HepG2 (cell line): Measurements from ENCODE around the gene GPRC5D.

ENCODE experiments used
- GABPA ChIP-seq, 2 experiments: IDR thresholded peaks; 2 replicates each; pipeline ENCODE4 v1.6.1; 2011 to 2016; ENCODE audit warnings: low read depth in 2 of 2, low read length in 1 of 2, missing biosample characterization in 1 of 2, missing genetic modification characterization in 1 of 2
- MXD4 ChIP-seq: IDR thresholded peaks from 2 replicates; pipeline ENCODE4 v1.6.1; 2016; ENCODE audit warnings: mild to moderate bottlenecking, missing biosample characterization, missing genetic modification reagents
- POLR2A ChIP-seq, 2 experiments: IDR thresholded peaks; 2 replicates each; pipeline ENCODE4 v1.6.1; 2011; ENCODE audit warnings: low read depth in 2 of 2, low read length in 2 of 2, mild to moderate bottlenecking in 1 of 2, moderate library complexity in 1 of 2; ENCODE audit not compliant: insufficient read depth in 1 of 2
- SMC3 ChIP-seq: IDR thresholded peaks from 2 replicates; pipeline ENCODE4 v1.6.1; 2011; ENCODE audit warnings: low read length, improper control_type of control experiment
- ZFP37 ChIP-seq: sonication (generic); formaldehyde crosslinking; IDR thresholded peaks from 2 replicates; pipeline ENCODE4 v1.4.0; 2020; ENCODE audit warnings: missing genetic modification reagents, borderline replicate concordance
- TF ChIP-seq, protein P1 (sequence below): sonication (generic); formaldehyde crosslinking; IDR thresholded peaks from 2 replicates; pipeline ENCODE4 v1.5.0; 2020; ENCODE audit warnings: missing genetic modification reagents
- TF ChIP-seq, protein P2 (sequence below): IDR thresholded peaks from 2 replicates; pipeline ENCODE4 v1.6.1; 2016; ENCODE audit warnings: low read depth

DNA sequence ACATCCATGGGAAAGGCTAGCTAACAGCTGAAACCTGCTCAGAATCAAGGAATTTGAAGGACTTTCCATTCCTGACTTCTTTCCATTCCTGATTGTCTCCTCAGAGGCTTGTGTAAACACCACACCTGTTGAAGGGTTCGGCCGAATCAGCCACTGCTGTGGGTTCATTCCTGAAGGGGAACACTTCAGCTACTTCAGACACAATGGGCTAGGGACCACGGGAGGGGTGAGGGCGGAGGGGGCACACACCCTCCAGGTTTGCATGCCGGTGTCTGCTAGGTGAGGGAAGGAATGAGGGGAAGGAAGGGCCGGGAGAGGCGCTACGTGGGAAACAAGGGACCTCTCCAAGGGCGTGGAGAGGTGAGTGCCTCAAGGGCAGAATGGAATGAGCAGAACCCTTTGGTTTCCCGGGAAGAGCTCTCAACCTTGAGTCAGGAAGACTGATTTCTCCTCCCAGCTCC lies 59.3 kb downstream of the GPRC5D start:
- TF ChIP-seq SMC3 (no peak), GABPA (IDR thresholded peaks at IDR 0.05; ENCODE audit: low read depth, low read length) (no peak), GABPA (CRISPR knock-in tag; IDR thresholded peaks at IDR 0.05; ENCODE audit: low read depth) (no peak), ZFP37 (no peak), MXD4 (no peak), POLR2A (IDR thresholded peaks at IDR 0.05; ENCODE audit: insufficient read depth in 1 of 2, low read depth in 2 of 2, low read length in 2 of 2) (no peak)
- TF ChIP-seq, protein P1, sequence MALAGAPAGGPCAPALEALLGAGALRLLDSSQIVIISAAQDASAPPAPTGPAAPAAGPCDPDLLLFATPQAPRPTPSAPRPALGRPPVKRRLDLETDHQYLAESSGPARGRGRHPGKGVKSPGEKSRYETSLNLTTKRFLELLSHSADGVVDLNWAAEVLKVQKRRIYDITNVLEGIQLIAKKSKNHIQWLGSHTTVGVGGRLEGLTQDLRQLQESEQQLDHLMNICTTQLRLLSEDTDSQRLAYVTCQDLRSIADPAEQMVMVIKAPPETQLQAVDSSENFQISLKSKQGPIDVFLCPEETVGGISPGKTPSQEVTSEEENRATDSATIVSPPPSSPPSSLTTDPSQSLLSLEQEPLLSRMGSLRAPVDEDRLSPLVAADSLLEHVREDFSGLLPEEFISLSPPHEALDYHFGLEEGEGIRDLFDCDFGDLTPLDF (CRISPR knock-in tag): no peak
- TF ChIP-seq, protein P2, sequence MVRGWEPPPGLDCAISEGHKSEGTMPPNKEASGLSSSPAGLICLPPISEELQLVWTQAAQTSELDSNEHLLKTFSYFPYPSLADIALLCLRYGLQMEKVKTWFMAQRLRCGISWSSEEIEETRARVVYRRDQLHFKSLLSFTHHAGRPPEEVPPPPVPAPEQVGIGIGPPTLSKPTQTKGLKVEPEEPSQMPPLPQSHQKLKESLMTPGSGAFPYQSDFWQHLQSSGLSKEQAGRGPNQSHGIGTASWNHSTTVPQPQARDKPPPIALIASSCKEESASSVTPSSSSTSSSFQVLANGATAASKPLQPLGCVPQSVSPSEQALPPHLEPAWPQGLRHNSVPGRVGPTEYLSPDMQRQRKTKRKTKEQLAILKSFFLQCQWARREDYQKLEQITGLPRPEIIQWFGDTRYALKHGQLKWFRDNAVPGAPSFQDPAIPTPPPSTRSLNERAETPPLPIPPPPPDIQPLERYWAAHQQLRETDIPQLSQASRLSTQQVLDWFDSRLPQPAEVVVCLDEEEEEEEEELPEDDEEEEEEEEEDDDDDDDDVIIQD (CRISPR knock-in tag): no peak
